Measurements from ENCODE around the gene DNAH8.
"Not testable (repeated sequence)": the region's sequence is repeated elsewhere in the genome, so short reads cannot be mapped to it uniquely, and the experiment has no call there.

- TF ChIP-seq CTCF (IDR thresholded peaks at IDR 0.05); EP300 (IDR thresholded peaks at IDR 0.05); POLR2A (IDR thresholded peaks at IDR 0.05; ENCODE audit: low read depth): not testable (repeated sequence)
These were observed 81.3 kb downstream of the DNAH8 start for GRCh38 chr6:38796437-38796836.

Measured in esophagus muscularis mucosa (tissue), 4 donors.